ENCODE measurements around the gene TROAP. TPM values are rescaled to one million over a fixed set of nuclear protein-coding genes. Genes with fewer than 3 reads are reported as not detected.

The TROAP gene
- total and polyA plus RNA-seq, 9 of the 15 experiments (the other 6 are each of a cell fraction or from before 2014, with no cell fraction given) = 46.4 to 171 (median 59.8) TPM

- TF ChIP-seq SMC3 (conservative IDR thresholded peaks at IDR 0.05; ENCODE audit: insufficient read depth, low read depth, low read length) = peak; percentile 91
- no peak for TF ChIP-seq HDGF (IDR thresholded peaks at IDR 0.05)
- no peak for TF ChIP-seq TARDBP (IDR thresholded peaks at IDR 0.05)
- peak; percentile 41; the same call in 1 of the 2 replicates for TF ChIP-seq NBN (IDR thresholded peaks at IDR 0.05; ENCODE audit: low read depth)
- no peak for TF ChIP-seq ZNF449 (CRISPR knock-in tag; IDR thresholded peaks at IDR 0.05)
- no peak for TF ChIP-seq PRMT5 (CRISPR knock-in tag; IDR thresholded peaks at IDR 0.05)
- TF ChIP-seq VEZF1 (CRISPR knock-in tag; IDR thresholded peaks at IDR 0.05) = no peak
- TF ChIP-seq MTF1 (CRISPR knock-in tag; IDR thresholded peaks at IDR 0.05; ENCODE audit: borderline replicate concordance) = no peak
- no peak for TF ChIP-seq NELFE (IDR thresholded peaks at IDR 0.05; ENCODE audit: insufficient read depth, insufficient read length)
- TF ChIP-seq ILF3 (IDR thresholded peaks at IDR 0.05; ENCODE audit: borderline replicate concordance) = 0 out of 2 replicates have a peak, but pooled peaks have one; percentile 39
- TF ChIP-seq ARNT (IDR thresholded peaks at IDR 0.05) = 0 out of 4 replicates have a peak, but pooled peaks of 1 of the 2 experiments have one; percentile 30
- no peak for TF ChIP-seq PRDM10 (IDR thresholded peaks at IDR 0.05; ENCODE audit: partially characterized antibody)
- TF ChIP-seq ZNF668 (CRISPR knock-in tag; IDR thresholded peaks at IDR 0.05) = no peak
- no peak for TF ChIP-seq BRD9 (IDR thresholded peaks at IDR 0.05; ENCODE audit: low read depth, partially characterized antibody)
- no peak for TF ChIP-seq ZNF561 (CRISPR knock-in tag; conservative IDR thresholded peaks at IDR 0.05)
- TF ChIP-seq DLX4 (CRISPR knock-in tag; IDR thresholded peaks at IDR 0.05) = no peak
- no peak for TF ChIP-seq MEF2A (IDR thresholded peaks at IDR 0.05; ENCODE audit: control insufficient read depth, low read depth, low read length)
- TF ChIP-seq STAG1 (CRISPR knock-in tag; IDR thresholded peaks at IDR 0.05; ENCODE audit: borderline replicate concordance) = peak; percentile 82; the same call in 1 of the 2 replicates
- no peak for TF ChIP-seq UBTF (IDR thresholded peaks at IDR 0.05; ENCODE audit: borderline replicate concordance in 1 of 2, low read depth in 2 of 2, low read length in 2 of 2)
Measured at GRCh38 chr12:49358483-49359141, 35.6 kb downstream of the TROAP start (continued).

Data from K562 (cell line).